SK-N-SH (cell line): ENCODE results near the gene GLT6D1.

Source experiments
- EP300 ChIP-seq, 2 experiments: IDR thresholded peaks; 2 replicates each; pipeline versions ENCODE4 v1.4.0 to v1.6.1; 2012; ENCODE audit warnings: borderline replicate concordance in 1 of 2, low read depth in 1 of 2, low read length in 1 of 2
- EZH2phosphoT487 ChIP-seq: fragments of 200-600 bp; sonication (generic); IDR thresholded peaks from 2 replicates; pipeline ENCODE4 v1.6.1; 2017; ENCODE audit warnings: low read depth, mixed run types, mild to moderate bottlenecking, antibody characterized with exemption, moderate library complexity, borderline replicate concordance
- FOXJ3 ChIP-seq: sonication (generic); formaldehyde crosslinking; IDR thresholded peaks from 2 replicates; pipeline ENCODE4 v1.5.1; 2020; ENCODE audit warnings: mild to moderate bottlenecking, missing genetic modification reagents
- MAX ChIP-seq: IDR thresholded peaks from 2 replicates; pipeline ENCODE4 v1.4.0; 2012; ENCODE audit warnings: low read depth
- POLR2AphosphoS5 ChIP-seq: IDR thresholded peaks from 2 replicates; pipeline ENCODE4 v1.6.1; 2012; ENCODE audit warnings: low read depth, low read length
- RAD21 ChIP-seq: IDR thresholded peaks from 2 replicates; pipeline ENCODE4 v1.6.1; 2012; ENCODE audit warnings: mild to moderate bottlenecking, low read length
- SMC3 ChIP-seq: IDR thresholded peaks from 2 replicates; pipeline ENCODE4 v1.6.1; 2012; ENCODE audit warnings: low read depth, low read length, improper control_type of control experiment
- TAF1 ChIP-seq: IDR thresholded peaks from 2 replicates; pipeline ENCODE4 v1.6.1; 2012; ENCODE audit warnings: low read depth, mild to moderate bottlenecking, low read length, moderate library complexity, borderline replicate concordance
- TCF12 ChIP-seq: IDR thresholded peaks from 2 replicates; pipeline ENCODE4 v1.4.0; 2012
- TEAD4 ChIP-seq: IDR thresholded peaks from 2 replicates; pipeline ENCODE4 v1.4.0; 2012; ENCODE audit warnings: mild to moderate bottlenecking, borderline replicate concordance; ENCODE audit not compliant: insufficient read depth
- TF ChIP-seq, protein P1 (sequence below): fragments of 200-600 bp; sonication (generic); IDR thresholded peaks from 2 replicates; pipeline ENCODE4 v1.6.1; 2017; ENCODE audit warnings: antibody characterized with exemption, mild to moderate bottlenecking, moderate library complexity
- TF ChIP-seq, protein P2 (sequence below): IDR thresholded peaks from 2 replicates; pipeline ENCODE4 v1.4.0; 2012; ENCODE audit warnings: low read depth, borderline replicate concordance

DNA sequence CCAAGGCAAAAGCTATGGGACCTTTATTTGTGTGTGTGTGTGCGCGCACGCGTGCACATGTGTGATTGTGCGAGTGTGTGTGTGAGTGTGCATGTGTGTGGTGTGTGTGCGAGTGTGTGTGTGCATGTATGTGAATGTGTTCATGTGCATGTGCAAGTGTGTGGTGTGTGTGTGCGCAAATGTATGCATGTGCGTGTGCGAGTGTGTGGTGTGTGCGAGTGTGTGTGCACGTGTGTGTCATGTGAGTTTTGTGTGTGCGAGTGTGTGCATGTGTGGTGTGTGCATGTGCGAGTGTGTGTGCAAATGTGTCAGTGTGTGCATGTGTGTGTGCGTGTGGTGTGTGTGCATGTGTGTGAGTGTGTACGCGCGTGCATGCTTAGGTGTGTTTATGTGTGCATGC is 11.1 kb upstream of the GLT6D1 start:
- TF ChIP-seq FOXJ3 (CRISPR knock-in tag) (no peak), EP300 (IDR thresholded peaks at IDR 0.05; ENCODE audit: borderline replicate concordance in 1 of 2, low read depth in 1 of 2, low read length in 1 of 2) (no peak), TCF12 (no peak), RAD21 (no peak), SMC3 (no peak), EZH2phosphoT487 (no peak), TAF1 (no peak), MAX (no peak), TEAD4 (no peak), POLR2AphosphoS5 (no peak)
- TF ChIP-seq, protein P1, sequence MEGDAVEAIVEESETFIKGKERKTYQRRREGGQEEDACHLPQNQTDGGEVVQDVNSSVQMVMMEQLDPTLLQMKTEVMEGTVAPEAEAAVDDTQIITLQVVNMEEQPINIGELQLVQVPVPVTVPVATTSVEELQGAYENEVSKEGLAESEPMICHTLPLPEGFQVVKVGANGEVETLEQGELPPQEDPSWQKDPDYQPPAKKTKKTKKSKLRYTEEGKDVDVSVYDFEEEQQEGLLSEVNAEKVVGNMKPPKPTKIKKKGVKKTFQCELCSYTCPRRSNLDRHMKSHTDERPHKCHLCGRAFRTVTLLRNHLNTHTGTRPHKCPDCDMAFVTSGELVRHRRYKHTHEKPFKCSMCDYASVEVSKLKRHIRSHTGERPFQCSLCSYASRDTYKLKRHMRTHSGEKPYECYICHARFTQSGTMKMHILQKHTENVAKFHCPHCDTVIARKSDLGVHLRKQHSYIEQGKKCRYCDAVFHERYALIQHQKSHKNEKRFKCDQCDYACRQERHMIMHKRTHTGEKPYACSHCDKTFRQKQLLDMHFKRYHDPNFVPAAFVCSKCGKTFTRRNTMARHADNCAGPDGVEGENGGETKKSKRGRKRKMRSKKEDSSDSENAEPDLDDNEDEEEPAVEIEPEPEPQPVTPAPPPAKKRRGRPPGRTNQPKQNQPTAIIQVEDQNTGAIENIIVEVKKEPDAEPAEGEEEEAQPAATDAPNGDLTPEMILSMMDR = no peak
- TF ChIP-seq, protein P2, sequence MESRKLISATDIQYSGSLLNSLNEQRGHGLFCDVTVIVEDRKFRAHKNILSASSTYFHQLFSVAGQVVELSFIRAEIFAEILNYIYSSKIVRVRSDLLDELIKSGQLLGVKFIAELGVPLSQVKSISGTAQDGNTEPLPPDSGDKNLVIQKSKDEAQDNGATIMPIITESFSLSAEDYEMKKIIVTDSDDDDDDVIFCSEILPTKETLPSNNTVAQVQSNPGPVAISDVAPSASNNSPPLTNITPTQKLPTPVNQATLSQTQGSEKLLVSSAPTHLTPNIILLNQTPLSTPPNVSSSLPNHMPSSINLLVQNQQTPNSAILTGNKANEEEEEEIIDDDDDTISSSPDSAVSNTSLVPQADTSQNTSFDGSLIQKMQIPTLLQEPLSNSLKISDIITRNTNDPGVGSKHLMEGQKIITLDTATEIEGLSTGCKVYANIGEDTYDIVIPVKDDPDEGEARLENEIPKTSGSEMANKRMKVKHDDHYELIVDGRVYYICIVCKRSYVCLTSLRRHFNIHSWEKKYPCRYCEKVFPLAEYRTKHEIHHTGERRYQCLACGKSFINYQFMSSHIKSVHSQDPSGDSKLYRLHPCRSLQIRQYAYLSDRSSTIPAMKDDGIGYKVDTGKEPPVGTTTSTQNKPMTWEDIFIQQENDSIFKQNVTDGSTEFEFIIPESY = no peak
